ENCODE data around the gene IDE.
A peak's percentile ranks its signal among the peaks of the same experiment; 100 is the strongest.

The IDE gene

GRCh38 chr10:92562424-92562823 lies 11.5 kb downstream of the IDE start:
- DNase-seq = no peak

GRCh38 chr10:92559046-92559445 lies 14.8 kb downstream of the IDE start:
- DNase-seq = no peak

- DNase-seq = no peak
These were observed 19.9 kb downstream of the IDE start for GRCh38 chr10:92553959-92554358.

GRCh38 chr10:92552310-92552709 lies 21.6 kb downstream of the IDE start:
- DNase-seq = no peak

- no peak for DNase-seq
These were observed 23.0 kb downstream of the IDE start for GRCh38 chr10:92550924-92551323.

- DNase-seq = no peak
These were observed 26.2 kb downstream of the IDE start for GRCh38 chr10:92547676-92548075.

- no peak for DNase-seq
These were observed 28.3 kb downstream of the IDE start for GRCh38 chr10:92545556-92545955.

GRCh38 chr10:92544296-92544695 lies 29.6 kb downstream of the IDE start:
- peak in 1 of 2 donors; percentile 4 for DNase-seq

GRCh38 chr10:92542458-92542857 lies 31.4 kb downstream of the IDE start:
- DNase-seq = no peak

GRCh38 chr10:92541583-92541982 lies 32.3 kb downstream of the IDE start:
- no peak for DNase-seq

- no peak for DNase-seq
These were observed 35.5 kb downstream of the IDE start for GRCh38 chr10:92538231-92538958.

GRCh38 chr10:92530891-92531535 lies 42.9 kb downstream of the IDE start:
- no peak for DNase-seq

- no peak for DNase-seq
These were observed 43.5 kb downstream of the IDE start for GRCh38 chr10:92530421-92530820.

- no peak for DNase-seq
These were observed 46.2 kb downstream of the IDE start for GRCh38 chr10:92527716-92528115.

- no peak for DNase-seq
These were observed 50.3 kb downstream of the IDE start for GRCh38 chr10:92523639-92524038.

GRCh38 chr10:92517034-92517655 lies 56.7 kb downstream of the IDE start:
- DNase-seq = peak; percentile 71 to 82

- DNase-seq = no peak
These were observed 65.0 kb downstream of the IDE start for GRCh38 chr10:92508866-92509265.

GRCh38 chr10:92506336-92506735 lies 67.6 kb downstream of the IDE start:
- DNase-seq = no peak

GRCh38 chr10:92505044-92505443 lies 68.8 kb downstream of the IDE start:
- no peak for DNase-seq

- no peak for DNase-seq
These were observed 71.5 kb downstream of the IDE start for GRCh38 chr10:92502296-92502808.

- no peak for DNase-seq
These were observed 80.5 kb downstream of the IDE start for GRCh38 chr10:92493362-92493761.

GRCh38 chr10:92492748-92493240 lies 81.1 kb downstream of the IDE start:
- no peak for DNase-seq

- no peak for DNase-seq
These were observed 83.5 kb downstream of the IDE start for GRCh38 chr10:92490387-92490786.

- DNase-seq = no peak
These were observed 87.3 kb downstream of the IDE start for GRCh38 chr10:92486637-92487036.

Data from CD4-positive, alpha-beta T cell treated with Interferon alpha-2 for 1 hour (primary cell).